ENCODE results near the gene MANSC1. TPM values are rescaled to one million over a fixed set of nuclear protein-coding genes. Genes with fewer than 3 reads are reported as not detected.
"Not testable (repeated sequence)": the region's sequence is repeated elsewhere in the genome, so short reads cannot be mapped to it uniquely, and the experiment has no call there.

Gene MANSC1
- total and polyA plus RNA-seq, 2 donors (not counting 1 experiment from before 2014, with no cell fraction given), result 0.09 to 0.32 TPM

DNA sequence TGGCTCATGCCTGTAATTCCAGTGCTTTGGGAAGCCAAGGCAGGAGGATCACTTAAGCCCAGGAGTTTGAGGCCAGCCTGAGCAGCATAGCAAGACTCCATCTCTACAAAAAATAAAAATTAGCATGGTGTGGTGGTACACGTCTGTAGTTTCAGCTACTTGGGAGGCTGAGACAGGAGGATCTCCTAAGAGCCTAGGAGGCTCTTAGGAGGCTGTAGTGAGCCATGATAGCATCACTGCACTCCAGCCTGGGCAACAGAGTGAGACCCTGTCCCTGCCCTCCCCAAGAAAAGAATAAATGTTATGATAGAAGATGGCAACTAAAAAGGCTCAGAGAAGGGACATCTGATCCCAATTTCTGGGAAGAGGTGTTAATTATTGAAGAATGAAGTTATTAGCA is 3.2 kb upstream of the MANSC1 start:
- DNase-seq, result no peak
- TF ChIP-seq, protein P1, sequence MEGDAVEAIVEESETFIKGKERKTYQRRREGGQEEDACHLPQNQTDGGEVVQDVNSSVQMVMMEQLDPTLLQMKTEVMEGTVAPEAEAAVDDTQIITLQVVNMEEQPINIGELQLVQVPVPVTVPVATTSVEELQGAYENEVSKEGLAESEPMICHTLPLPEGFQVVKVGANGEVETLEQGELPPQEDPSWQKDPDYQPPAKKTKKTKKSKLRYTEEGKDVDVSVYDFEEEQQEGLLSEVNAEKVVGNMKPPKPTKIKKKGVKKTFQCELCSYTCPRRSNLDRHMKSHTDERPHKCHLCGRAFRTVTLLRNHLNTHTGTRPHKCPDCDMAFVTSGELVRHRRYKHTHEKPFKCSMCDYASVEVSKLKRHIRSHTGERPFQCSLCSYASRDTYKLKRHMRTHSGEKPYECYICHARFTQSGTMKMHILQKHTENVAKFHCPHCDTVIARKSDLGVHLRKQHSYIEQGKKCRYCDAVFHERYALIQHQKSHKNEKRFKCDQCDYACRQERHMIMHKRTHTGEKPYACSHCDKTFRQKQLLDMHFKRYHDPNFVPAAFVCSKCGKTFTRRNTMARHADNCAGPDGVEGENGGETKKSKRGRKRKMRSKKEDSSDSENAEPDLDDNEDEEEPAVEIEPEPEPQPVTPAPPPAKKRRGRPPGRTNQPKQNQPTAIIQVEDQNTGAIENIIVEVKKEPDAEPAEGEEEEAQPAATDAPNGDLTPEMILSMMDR (IDR thresholded peaks at IDR 0.05), result no peak
- TF ChIP-seq EZH2 (IDR thresholded peaks at IDR 0.05; ENCODE audit: borderline replicate concordance, insufficient read depth, low read depth, low read length, poor library complexity, severe bottlenecking), result no peak
- CTCF ChIA-PET, result no interaction called here
- peaks cover 5% of the 10 kb centered on the region for H3K27me3 Mint-ChIP-seq
- H3K9me3 Mint-ChIP-seq (ENCODE audit: insufficient read depth), result no peaks in the 10 kb centered on the region
- H4K20me1 ChIP-seq (ENCODE audit: control insufficient read depth, insufficient read depth, low read length, poor library complexity, severe bottlenecking), result no peaks in the 10 kb centered on the region
- H3K4me1 ChIP-seq (ENCODE audit: control insufficient read depth in 2 of 2, insufficient read depth in 2 of 2, low read length in 2 of 2), result peaks cover 22 to 32% of the 10 kb centered on the region in 2 donors
- H3K4me1 Mint-ChIP-seq, result peaks cover 32% of the 10 kb centered on the region
- H3K27ac Mint-ChIP-seq, result no peak overlapping the region
- WGBS (ENCODE audit: insufficient coverage), result 50% methylated on average over 1 of the region's 1 CpG
- no peaks in the 10 kb centered on the region for H3K36me3 ChIP-seq (replicated peaks in 1 of 2; ENCODE audit: control extremely low read depth in 1 of 2, control insufficient read depth in 1 of 2, extremely low read depth in 1 of 2, insufficient read depth in 2 of 2, low read length in 1 of 2)
- H3K9me3 ChIP-seq (ENCODE audit: control extremely low read depth in 1 of 3, control insufficient read depth in 2 of 3, insufficient read depth in 1 of 3, low read length in 2 of 3), result no peaks in the 10 kb centered on the region
- no peak overlapping the region for H3K27ac ChIP-seq (ENCODE audit: low read length in 2 of 2)
- no peak overlapping the region for H3K9ac ChIP-seq (ENCODE audit: low read length)
- H3K4me2 ChIP-seq (replicated peaks; ENCODE audit: low read depth, low read length, poor library complexity, severe bottlenecking), result no peak overlapping the region
- H3K79me2 ChIP-seq (ENCODE audit: control insufficient read depth, insufficient read depth, low read length), result peaks cover 7% of the 10 kb centered on the region
- no peak overlapping the region for H2AFZ ChIP-seq (ENCODE audit: insufficient read depth, low read depth, low read length, poor library complexity, severe bottlenecking)
- intact Hi-C loops (cut with micrococcal nuclease), result loop anchor here (10.0 kb wide), 2 partner anchors 518 to 618 kb away; no protein-coding TSS in a partner anchor
- no peak overlapping the region for H3K4me3 ChIP-seq (ENCODE audit: control extremely low read depth in 1 of 5, extremely low read depth in 1 of 5, insufficient read depth in 1 of 5, low read depth in 2 of 5, low read length in 4 of 5)
- ATAC-seq (ENCODE audit: low read depth), result no peak
- no peak overlapping the region for H3K4me3 Mint-ChIP-seq
- H3K27me3 ChIP-seq (replicated peaks in 1 of 4; ENCODE audit: control extremely low read depth in 1 of 4, control insufficient read depth in 3 of 4, insufficient read depth in 4 of 4, low read length in 3 of 4), result no peaks in the 10 kb centered on the region
- POLR2A ChIA-PET, result no interaction called here

DNA sequence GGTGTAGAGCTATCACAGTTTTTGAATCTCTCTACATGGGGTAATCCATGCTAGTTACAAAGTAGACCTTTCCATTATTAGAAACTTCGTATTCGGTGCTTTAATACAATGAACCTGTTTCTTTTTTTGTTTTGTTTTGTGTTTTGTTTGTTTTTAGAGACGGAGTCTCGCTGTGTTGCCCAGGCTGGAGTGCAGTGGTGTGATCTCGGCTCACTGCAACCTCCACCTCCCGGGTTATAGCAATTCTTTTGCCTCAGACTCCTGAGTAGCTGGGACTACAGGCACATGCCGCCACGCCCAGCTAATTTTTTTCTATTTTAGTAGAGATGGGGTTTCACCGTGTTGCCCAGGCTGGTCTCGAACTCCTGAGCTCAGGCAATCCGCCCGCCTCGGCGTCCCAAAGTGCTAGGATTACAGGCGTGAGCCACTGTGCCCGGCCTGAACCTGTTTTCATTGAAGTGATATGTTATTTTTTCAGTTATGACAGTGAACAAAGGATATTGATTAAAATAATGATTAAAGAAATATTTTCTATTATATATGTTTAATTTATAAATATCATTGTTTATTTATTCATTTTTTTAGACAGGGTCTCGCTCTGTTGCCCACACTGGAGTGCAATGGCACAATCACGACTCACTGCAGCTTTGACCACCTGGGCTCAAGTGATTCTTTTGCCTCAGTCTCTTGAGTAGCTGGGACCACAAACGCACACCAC is 1.6 kb upstream of the MANSC1 start:
- H3K9ac ChIP-seq (ENCODE audit: low read length); H3K4me2 ChIP-seq (replicated peaks; ENCODE audit: low read depth, low read length, poor library complexity, severe bottlenecking); H4K20me1 ChIP-seq (ENCODE audit: control insufficient read depth, insufficient read depth, low read length, poor library complexity, severe bottlenecking); H3K4me3 Mint-ChIP-seq; H3K9me3 ChIP-seq (ENCODE audit: control extremely low read depth in 1 of 3, control insufficient read depth in 2 of 3, insufficient read depth in 1 of 3, low read length in 2 of 3); H3K36me3 ChIP-seq (replicated peaks in 1 of 2; ENCODE audit: control extremely low read depth in 1 of 2, control insufficient read depth in 1 of 2, extremely low read depth in 1 of 2, insufficient read depth in 2 of 2, low read length in 1 of 2); H3K27ac ChIP-seq (ENCODE audit: low read length in 2 of 2); H3K27me3 Mint-ChIP-seq; H2AFZ ChIP-seq (ENCODE audit: insufficient read depth, low read depth, low read length, poor library complexity, severe bottlenecking); H3K9me3 Mint-ChIP-seq (ENCODE audit: insufficient read depth); H3K79me2 ChIP-seq (ENCODE audit: control insufficient read depth, insufficient read depth, low read length); ATAC-seq (ENCODE audit: low read depth); DNase-seq; POLR2A ChIA-PET; H3K27ac Mint-ChIP-seq; H3K4me3 ChIP-seq (ENCODE audit: control extremely low read depth in 1 of 5, extremely low read depth in 1 of 5, insufficient read depth in 1 of 5, low read depth in 2 of 5, low read length in 4 of 5); H3K27me3 ChIP-seq (replicated peaks in 1 of 4; ENCODE audit: control extremely low read depth in 1 of 4, control insufficient read depth in 3 of 4, insufficient read depth in 4 of 4, low read length in 3 of 4): not testable (repeated sequence)
- H3K4me1 ChIP-seq (ENCODE audit: control insufficient read depth in 2 of 2, insufficient read depth in 2 of 2, low read length in 2 of 2), result peaks cover 16 to 22% of the 10 kb centered on the region in 2 donors
- CTCF ChIA-PET, result interaction anchor here (0.8 to 1.1 kb wide), 3 partner anchors 24 to 485 kb away, joined by 3 to 6 read pairs (median 5); no protein-coding TSS in a partner anchor
- H3K4me1 Mint-ChIP-seq, result peaks cover 22% of the 10 kb centered on the region
- 98% methylated on average over 10 of the region's 19 CpGs for WGBS (ENCODE audit: insufficient coverage)
- intact Hi-C loops (cut with micrococcal nuclease), result loop anchor here (10.0 kb wide), 2 partner anchors 517 to 617 kb away; no protein-coding TSS in a partner anchor

Data from B cell (primary cell).